Caco-2 (cell line): ENCODE data around the gene TAAR1. TPM values are rescaled to one million over a fixed set of nuclear protein-coding genes. Genes with fewer than 3 reads are reported as not detected.

Source experiments
- BruUV-seq: library from RNA; stranded (reverse); fragments of 400-500 nt; replicated peaks from 2 replicates; lab custom pipeline; 2021; lab: Mats Ljungman, UMichigan
- CTCF ChIA-PET: fragments of 300-600 bp; sonication (Branson Sonifier 250); formaldehyde crosslinking; loops from one replicate; lab custom pipeline; 2022; ENCODE audit warnings: antibody characterized with exemption; lab: Charles Lee
- POLR2A ChIA-PET: fragments of 300-600 bp; sonication (Branson Sonifier 250); formaldehyde crosslinking; loops from one replicate; lab custom pipeline; 2022; ENCODE audit warnings: antibody characterized with exemption; lab: Charles Lee
- DNase-seq, 2 experiments: peaks; one replicate each; pipeline versions ENCODE4 v3.0.0 to v3.0.0-alpha.2; 2020 to 2022
- H3K27me3 ChIP-seq: replicated peaks from 2 replicates; pipeline ENCODE4 v1.6.0; 2011; ENCODE audit warnings: low read length; ENCODE audit not compliant: control insufficient read depth, insufficient read depth
- H3K36me3 ChIP-seq: 2 replicates; pipeline ENCODE4 v1.5.1; 2011; ENCODE audit warnings: low read length; ENCODE audit not compliant: control insufficient read depth, insufficient read depth
- H3K4me1 ChIP-seq: fragments of 250-450 bp; sonication (Bioruptor Pico); 2 replicates; pipeline ENCODE4 v1.5.1; 2020; ENCODE audit warnings: mild to moderate bottlenecking
- H3K4me3 ChIP-seq: 2 replicates; pipeline ENCODE4 v1.5.1; 2011; ENCODE audit warnings: low read depth, mild to moderate bottlenecking, control low read depth, low read length
- H3K9me3 ChIP-seq: fragments of 250-450 bp; sonication (Bioruptor Pico); 2 replicates; pipeline ENCODE4 v1.5.1; 2020; ENCODE audit warnings: mild to moderate bottlenecking, moderate library complexity
- H3K27ac Mint-ChIP-seq: one replicate; pipeline ENCODE4 v1.8.0; 2022; ENCODE audit warnings: mixed read lengths; ENCODE audit not compliant: unreplicated experiment
- H3K27me3 Mint-ChIP-seq: one replicate; pipeline ENCODE4 v1.8.0; 2022; ENCODE audit warnings: mixed read lengths; ENCODE audit not compliant: insufficient read depth, unreplicated experiment
- H3K36me3 Mint-ChIP-seq: one replicate; pipeline ENCODE4 v1.8.0; 2022; ENCODE audit warnings: mild to moderate bottlenecking, mixed read lengths; ENCODE audit not compliant: insufficient read depth, unreplicated experiment
- H3K4me1 Mint-ChIP-seq: one replicate; pipeline ENCODE4 v1.8.0; 2022; ENCODE audit warnings: low read depth, mixed read lengths; ENCODE audit not compliant: unreplicated experiment
- H3K4me3 Mint-ChIP-seq: one replicate; pipeline ENCODE4 v1.8.0; 2022; ENCODE audit warnings: mild to moderate bottlenecking, moderate library complexity, mixed read lengths; ENCODE audit not compliant: unreplicated experiment
- H3K9me3 Mint-ChIP-seq: one replicate; pipeline ENCODE4 v1.8.0; 2022; ENCODE audit warnings: mixed read lengths; ENCODE audit not compliant: unreplicated experiment
- intact Hi-C: fragments of 100-400 bp; cut with micrococcal nuclease; formaldehyde crosslinking; loops from one replicate; pipeline ENCODE4 v1.10.0; 2022; ENCODE audit not compliant: unreplicated experiment
- total RNA-seq: library from RNA; stranded (reverse); gene quantifications from 2 replicates; pipeline ENCODE4 v1.2.3, GENCODE V29; 2022
- TF ChIP-seq, protein P1 (sequence below), 2 experiments: fragments of 200-600 bp in 1 of 2; IDR thresholded peaks; 1 replicate in 1 of 2; 2 replicates in 1 of 2; pipeline versions ENCODE4 v1.5.1 to v1.8.0; 2011 to 2022; ENCODE audit warnings: antibody characterized with exemption in 1 of 2, control low read depth in 1 of 2, inconsistent platforms in 1 of 2, low read depth in 1 of 2, low read length in 1 of 2, mild to moderate bottlenecking in 1 of 2, moderate library complexity in 1 of 2; ENCODE audit not compliant: insufficient read depth in 1 of 2, severe bottlenecking in 1 of 2, unreplicated experiment in 1 of 2

Gene TAAR1
- total RNA-seq, 1 experiment from 2014 or later, result not detected

DNA sequence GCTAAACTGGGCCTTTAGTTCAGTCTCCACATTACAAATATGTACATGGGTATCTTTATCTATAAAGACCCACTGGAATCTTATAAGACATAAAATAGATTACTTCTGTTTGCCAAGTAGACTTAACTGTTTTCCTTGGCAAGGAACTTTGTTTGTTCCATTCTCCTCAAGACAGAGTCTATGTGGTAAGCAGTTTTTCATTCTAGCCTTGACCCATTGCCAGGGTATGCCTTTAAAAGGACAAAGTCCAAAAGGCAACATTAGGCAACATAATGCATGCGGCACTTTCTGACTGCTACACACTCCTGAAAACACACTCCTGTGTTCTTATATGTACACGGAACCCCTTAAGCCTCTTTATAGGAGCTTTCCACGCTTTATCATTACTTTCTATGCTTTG lies 34.5 kb upstream of the TAAR1 start:
- no peak overlapping the region for H3K4me3 Mint-ChIP-seq
- no peak overlapping the region for H3K27ac Mint-ChIP-seq
- H3K36me3 Mint-ChIP-seq, result no peaks in the 10 kb centered on the region
- no peak overlapping the region for H3K4me3 ChIP-seq
- TF ChIP-seq, protein P1, sequence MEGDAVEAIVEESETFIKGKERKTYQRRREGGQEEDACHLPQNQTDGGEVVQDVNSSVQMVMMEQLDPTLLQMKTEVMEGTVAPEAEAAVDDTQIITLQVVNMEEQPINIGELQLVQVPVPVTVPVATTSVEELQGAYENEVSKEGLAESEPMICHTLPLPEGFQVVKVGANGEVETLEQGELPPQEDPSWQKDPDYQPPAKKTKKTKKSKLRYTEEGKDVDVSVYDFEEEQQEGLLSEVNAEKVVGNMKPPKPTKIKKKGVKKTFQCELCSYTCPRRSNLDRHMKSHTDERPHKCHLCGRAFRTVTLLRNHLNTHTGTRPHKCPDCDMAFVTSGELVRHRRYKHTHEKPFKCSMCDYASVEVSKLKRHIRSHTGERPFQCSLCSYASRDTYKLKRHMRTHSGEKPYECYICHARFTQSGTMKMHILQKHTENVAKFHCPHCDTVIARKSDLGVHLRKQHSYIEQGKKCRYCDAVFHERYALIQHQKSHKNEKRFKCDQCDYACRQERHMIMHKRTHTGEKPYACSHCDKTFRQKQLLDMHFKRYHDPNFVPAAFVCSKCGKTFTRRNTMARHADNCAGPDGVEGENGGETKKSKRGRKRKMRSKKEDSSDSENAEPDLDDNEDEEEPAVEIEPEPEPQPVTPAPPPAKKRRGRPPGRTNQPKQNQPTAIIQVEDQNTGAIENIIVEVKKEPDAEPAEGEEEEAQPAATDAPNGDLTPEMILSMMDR (IDR thresholded peaks at IDR 0.05; ENCODE audit: insufficient read depth in 1 of 2, low read depth in 1 of 2, low read length in 1 of 2, severe bottlenecking in 1 of 2, unreplicated experiment in 1 of 2), result no peak
- ChIA-PET CTCF (no interaction called here), POLR2A (no interaction called here)
- peaks cover 5% of the 10 kb centered on the region for H3K27me3 Mint-ChIP-seq
- H3K36me3 ChIP-seq, result no peaks in the 10 kb centered on the region
- DNase-seq, result no peak
- no peaks in the 10 kb centered on the region for H3K27me3 ChIP-seq
- no peaks in the 10 kb centered on the region for H3K4me1 ChIP-seq
- no peaks in the 10 kb centered on the region for H3K9me3 ChIP-seq
- BruUV-seq, result no TSS peak
- H3K9me3 Mint-ChIP-seq, result peaks cover 14% of the 10 kb centered on the region
- intact Hi-C loops, result no loop called here
- no peaks in the 10 kb centered on the region for H3K4me1 Mint-ChIP-seq

DNA sequence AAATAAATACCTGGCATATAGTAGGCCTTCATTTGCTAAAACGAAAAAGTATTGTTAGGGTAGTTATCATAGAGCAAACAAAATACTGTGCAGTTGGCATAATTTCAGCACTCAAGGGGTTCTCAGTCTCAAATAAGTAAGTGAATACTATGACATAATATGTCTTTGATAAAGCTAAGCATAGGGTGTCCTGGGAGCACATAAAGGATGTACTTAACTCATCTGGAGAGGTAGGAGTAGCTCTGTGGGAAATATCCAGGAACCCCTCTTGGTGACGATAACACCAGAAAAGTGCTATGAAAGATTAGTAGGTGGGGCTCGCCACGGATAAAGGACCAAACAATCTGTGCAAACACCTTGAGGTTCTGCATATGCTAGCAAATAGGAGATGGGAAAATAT lies 31.7 kb upstream of the TAAR1 start:
- Histone ChIP-seq H3K4me3 (no peak overlapping the region), H3K27me3 (no peaks in the 10 kb centered on the region), H3K9me3 (no peaks in the 10 kb centered on the region), H3K36me3 (no peaks in the 10 kb centered on the region), H3K4me1 (no peaks in the 10 kb centered on the region)
- BruUV-seq, result no TSS peak
- Mint-ChIP-seq H3K4me3 (no peak overlapping the region), H3K27ac (no peak overlapping the region), H3K4me1 (no peaks in the 10 kb centered on the region), H3K36me3 (no peaks in the 10 kb centered on the region), H3K27me3 (peaks cover 5% of the 10 kb centered on the region), H3K9me3 (peaks cover 4% of the 10 kb centered on the region)
- ChIA-PET CTCF (no interaction called here), POLR2A (no interaction called here)
- intact Hi-C loops, result no loop called here
- no peak for DNase-seq
- TF ChIP-seq, protein P1 (IDR thresholded peaks at IDR 0.05; ENCODE audit: insufficient read depth in 1 of 2, low read depth in 1 of 2, low read length in 1 of 2, severe bottlenecking in 1 of 2, unreplicated experiment in 1 of 2), result no peak

- H3K4me3 Mint-ChIP-seq, result no peak overlapping the region
- no peaks in the 10 kb centered on the region for H3K4me1 Mint-ChIP-seq
Measured at GRCh38 chr6:132687306-132687705, 28.3 kb upstream of the TAAR1 start.

More at GRCh38 chr6:132687306-132687705, 28.3 kb upstream of the TAAR1 start:
- Histone ChIP-seq H3K4me1 (0 out of 2 replicates have a peak, but pooled peaks cover 4% of the 10 kb centered on the region), H3K9me3 (no peaks in the 10 kb centered on the region), H3K36me3 (no peaks in the 10 kb centered on the region), H3K4me3 (no peak overlapping the region), H3K27me3 (no peaks in the 10 kb centered on the region)
- intact Hi-C loops, result no loop called here
- CTCF ChIA-PET, result no interaction called here
- Mint-ChIP-seq H3K27ac (no peak overlapping the region), H3K27me3 (peaks cover 5% of the 10 kb centered on the region), H3K9me3 (no peaks in the 10 kb centered on the region), H3K36me3 (no peaks in the 10 kb centered on the region)
- POLR2A ChIA-PET, result no interaction called here
- BruUV-seq, result no TSS peak
- no peak for DNase-seq
- TF ChIP-seq, protein P1 (IDR thresholded peaks at IDR 0.05; ENCODE audit: insufficient read depth in 1 of 2, low read depth in 1 of 2, low read length in 1 of 2, severe bottlenecking in 1 of 2, unreplicated experiment in 1 of 2), result no peak
